Middle frontal gyrus (tissue), 1 donor: ENCODE data around the gene PIEZO2.
A peak's percentile ranks its signal among the peaks of the same experiment; 100 is the strongest.

ENCODE experiments used
- DNase-seq: peaks from one replicate; pipeline ENCODE4 v3.0.0-alpha.2; 2015; ENCODE audit warnings: low spot score; ENCODE audit errors: extremely low spot score

Gene PIEZO2

GRCh38 chr18:10794771-10795170 lies 354.6 kb downstream of the PIEZO2 start:
- no peak for DNase-seq

- no peak for DNase-seq
These were observed 355.5 kb downstream of the PIEZO2 start for GRCh38 chr18:10793730-10794370.

GRCh38 chr18:10792181-10792580 lies 357.2 kb downstream of the PIEZO2 start:
- no peak for DNase-seq

GRCh38 chr18:10791169-10791831 lies 358.1 kb downstream of the PIEZO2 start:
- no peak for DNase-seq

- no peak for DNase-seq
These were observed 360.2 kb downstream of the PIEZO2 start for GRCh38 chr18:10789180-10789579.

GRCh38 chr18:10787293-10787901 lies 362.0 kb downstream of the PIEZO2 start:
- DNase-seq: peak; percentile 40

- no peak for DNase-seq
These were observed 363.6 kb downstream of the PIEZO2 start for GRCh38 chr18:10785798-10786197.

GRCh38 chr18:10784596-10785202 lies 364.7 kb downstream of the PIEZO2 start:
- no peak for DNase-seq

GRCh38 chr18:10783941-10784340 lies 365.4 kb downstream of the PIEZO2 start:
- no peak for DNase-seq

- DNase-seq: no peak
These were observed 372.9 kb downstream of the PIEZO2 start for GRCh38 chr18:10776493-10776892.

- no peak for DNase-seq
These were observed 374.3 kb downstream of the PIEZO2 start for GRCh38 chr18:10775026-10775425.

GRCh38 chr18:10771053-10771709 lies 378.2 kb downstream of the PIEZO2 start:
- DNase-seq: no peak

GRCh38 chr18:10770264-10770663 lies 379.1 kb downstream of the PIEZO2 start:
- DNase-seq: no peak

- DNase-seq: no peak
These were observed 381.1 kb downstream of the PIEZO2 start for GRCh38 chr18:10768221-10768620.

- DNase-seq: no peak
These were observed 381.7 kb downstream of the PIEZO2 start for GRCh38 chr18:10767658-10768057.

- no peak for DNase-seq
These were observed 388.4 kb downstream of the PIEZO2 start for GRCh38 chr18:10760986-10761385.

- DNase-seq: no peak
These were observed 390.1 kb downstream of the PIEZO2 start for GRCh38 chr18:10759241-10759640.

- no peak for DNase-seq
These were observed 391.4 kb downstream of the PIEZO2 start for GRCh38 chr18:10757946-10758345.

GRCh38 chr18:10757349-10757748 lies 392.0 kb downstream of the PIEZO2 start:
- no peak for DNase-seq

GRCh38 chr18:10755855-10756254 lies 393.5 kb downstream of the PIEZO2 start:
- DNase-seq: no peak

- DNase-seq: no peak
These were observed 395.2 kb downstream of the PIEZO2 start for GRCh38 chr18:10754128-10754527.

- no peak for DNase-seq
These were observed 397.0 kb downstream of the PIEZO2 start for GRCh38 chr18:10752382-10752781.
